ENCODE results near the gene AIMP2. TPM values are rescaled to one million over a fixed set of nuclear protein-coding genes. Genes with fewer than 3 reads are reported as not detected.

Gene AIMP2
- total and polyA plus RNA-seq, 2 of the 8 experiments (the other 6 are each of a cell fraction or from before 2014, with no cell fraction given), result 85.6 to 99.0 TPM

DNA sequence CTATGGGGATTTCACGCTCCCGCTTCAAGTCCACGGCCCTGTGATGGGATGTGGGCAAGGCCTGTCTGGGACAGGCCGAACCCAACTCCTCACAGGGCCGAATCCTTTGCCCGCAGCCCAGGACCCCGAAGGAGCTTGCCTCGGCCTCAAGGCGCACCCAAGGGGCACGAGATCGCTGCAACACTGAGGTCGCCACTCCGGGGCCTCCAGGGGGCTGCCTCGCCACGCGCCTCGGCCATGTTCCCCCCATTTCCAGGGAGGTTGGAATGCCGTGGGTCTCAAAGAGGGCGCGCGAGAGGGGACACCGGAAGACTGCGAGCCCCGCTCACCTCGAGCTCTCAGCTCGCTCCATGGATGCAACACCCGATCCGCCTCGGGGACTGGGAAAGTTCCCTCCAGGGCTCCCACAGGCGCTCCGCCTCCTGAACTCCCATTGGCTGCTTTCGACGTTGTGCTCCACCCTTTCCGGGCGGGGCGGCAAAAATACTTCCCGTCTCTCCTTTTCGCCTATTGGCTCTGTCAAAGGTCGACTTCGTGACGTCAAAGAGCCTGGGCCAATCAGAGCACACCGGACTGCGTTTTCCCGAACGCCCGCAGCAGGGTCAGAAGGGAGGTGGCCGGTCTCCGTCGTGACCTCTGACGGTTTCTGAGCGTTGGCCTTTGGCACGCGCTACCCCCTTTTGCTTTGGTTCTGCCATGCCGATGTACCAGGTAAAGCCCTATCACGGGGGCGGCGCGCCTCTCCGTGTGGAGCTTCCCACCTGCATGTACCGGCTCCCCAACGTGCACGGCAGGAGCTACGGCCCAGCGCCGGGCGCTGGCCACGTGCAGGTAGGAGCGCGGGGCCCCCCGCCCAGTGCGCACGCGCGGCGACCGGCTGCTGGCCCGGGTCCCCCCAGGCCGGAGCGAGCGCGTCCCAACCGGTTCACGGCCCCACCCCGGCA, at the start of gene AIMP2, which contains the start of gene PMS2 (continued):
- TF ChIP-seq, protein P1, sequence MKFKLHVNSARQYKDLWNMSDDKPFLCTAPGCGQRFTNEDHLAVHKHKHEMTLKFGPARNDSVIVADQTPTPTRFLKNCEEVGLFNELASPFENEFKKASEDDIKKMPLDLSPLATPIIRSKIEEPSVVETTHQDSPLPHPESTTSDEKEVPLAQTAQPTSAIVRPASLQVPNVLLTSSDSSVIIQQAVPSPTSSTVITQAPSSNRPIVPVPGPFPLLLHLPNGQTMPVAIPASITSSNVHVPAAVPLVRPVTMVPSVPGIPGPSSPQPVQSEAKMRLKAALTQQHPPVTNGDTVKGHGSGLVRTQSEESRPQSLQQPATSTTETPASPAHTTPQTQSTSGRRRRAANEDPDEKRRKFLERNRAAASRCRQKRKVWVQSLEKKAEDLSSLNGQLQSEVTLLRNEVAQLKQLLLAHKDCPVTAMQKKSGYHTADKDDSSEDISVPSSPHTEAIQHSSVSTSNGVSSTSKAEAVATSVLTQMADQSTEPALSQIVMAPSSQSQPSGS (IDR thresholded peaks at IDR 0.05; ENCODE audit: low read length), result no peak
- TF ChIP-seq SUZ12 (IDR thresholded peaks at IDR 0.05; ENCODE audit: low read length) (no peak), JUND (IDR thresholded peaks at IDR 0.05; ENCODE audit: low read length) (no peak), PHF8 (conservative IDR thresholded peaks at IDR 0.05; ENCODE audit: low read depth, low read length) (peak; percentile 93), HDAC2 (IDR thresholded peaks at IDR 0.05; ENCODE audit: borderline replicate concordance in 1 of 2, low read depth in 2 of 2, low read length in 2 of 2) (peak in 1 of 2 experiments; percentile 82; a peak in 2 of 4 replicates), TAF1 (IDR thresholded peaks at IDR 0.05; ENCODE audit: low read depth, low read length) (peak; percentile 86), SP2 (IDR thresholded peaks at IDR 0.05; ENCODE audit: low read length) (peak; percentile 27; the same call in 1 of the 2 replicates), SP1 (IDR thresholded peaks at IDR 0.05; ENCODE audit: low read depth, low read length) (peak; percentile 77; the same call in 1 of the 2 replicates), TBP (IDR thresholded peaks at IDR 0.05; ENCODE audit: low read depth, low read length) (peak; percentile 89), SAP30 (IDR thresholded peaks at IDR 0.05; ENCODE audit: insufficient read depth, insufficient replicate concordance, low read length) (peak; percentile 57), SIN3A (conservative IDR thresholded peaks at IDR 0.05 in 1 of 2, IDR thresholded peaks at IDR 0.05 in 1 of 2; ENCODE audit: low read depth in 1 of 2, low read length in 2 of 2) (peak in 1 of 2 experiments; percentile 69; a peak in 2 of 4 replicates), POLR2AphosphoS5 (IDR thresholded peaks at IDR 0.05; ENCODE audit: low read depth, low read length) (peak; percentile 98), RFX5 (IDR thresholded peaks at IDR 0.05; ENCODE audit: borderline replicate concordance, low read depth, low read length) (peak; percentile 30; the same call in 1 of the 2 replicates), JUN (IDR thresholded peaks at IDR 0.05; ENCODE audit: low read depth, low read length) (no peak)
- TF ChIP-seq, protein P2, sequence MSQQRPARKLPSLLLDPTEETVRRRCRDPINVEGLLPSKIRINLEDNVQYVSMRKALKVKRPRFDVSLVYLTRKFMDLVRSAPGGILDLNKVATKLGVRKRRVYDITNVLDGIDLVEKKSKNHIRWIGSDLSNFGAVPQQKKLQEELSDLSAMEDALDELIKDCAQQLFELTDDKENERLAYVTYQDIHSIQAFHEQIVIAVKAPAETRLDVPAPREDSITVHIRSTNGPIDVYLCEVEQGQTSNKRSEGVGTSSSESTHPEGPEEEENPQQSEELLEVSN (IDR thresholded peaks at IDR 0.05), result peak; percentile 88

Data from H1 (cell line).